Measurements from ENCODE around the gene MRPL55.

The MRPL55 gene

DNA sequence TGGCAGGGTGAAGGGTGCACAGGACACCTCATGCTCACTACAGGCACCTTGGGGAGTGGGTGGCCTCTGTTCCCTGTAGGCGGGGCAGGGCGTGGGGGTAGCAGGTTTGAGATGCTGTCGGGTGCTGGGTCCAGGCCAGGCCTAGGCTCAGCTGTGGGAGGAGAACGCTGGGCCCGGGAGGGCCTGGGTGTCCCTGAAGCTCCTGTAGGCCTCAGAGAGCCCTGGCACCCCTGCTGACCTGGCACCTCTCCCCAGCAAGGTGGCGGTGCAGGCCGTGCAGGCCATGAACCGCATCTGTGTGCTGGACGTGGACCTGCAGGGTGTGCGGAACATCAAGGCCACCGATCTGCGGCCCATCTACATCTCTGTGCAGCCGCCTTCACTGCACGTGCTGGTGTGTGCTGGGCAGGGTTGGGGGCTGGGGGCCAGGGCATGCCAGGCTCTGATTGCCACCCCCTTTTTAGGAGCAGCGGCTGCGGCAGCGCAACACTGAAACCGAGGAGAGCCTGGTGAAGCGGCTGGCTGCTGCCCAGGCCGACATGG is 38.1 kb upstream of the MRPL55 start:
- DNase-seq, result no peak

DNA sequence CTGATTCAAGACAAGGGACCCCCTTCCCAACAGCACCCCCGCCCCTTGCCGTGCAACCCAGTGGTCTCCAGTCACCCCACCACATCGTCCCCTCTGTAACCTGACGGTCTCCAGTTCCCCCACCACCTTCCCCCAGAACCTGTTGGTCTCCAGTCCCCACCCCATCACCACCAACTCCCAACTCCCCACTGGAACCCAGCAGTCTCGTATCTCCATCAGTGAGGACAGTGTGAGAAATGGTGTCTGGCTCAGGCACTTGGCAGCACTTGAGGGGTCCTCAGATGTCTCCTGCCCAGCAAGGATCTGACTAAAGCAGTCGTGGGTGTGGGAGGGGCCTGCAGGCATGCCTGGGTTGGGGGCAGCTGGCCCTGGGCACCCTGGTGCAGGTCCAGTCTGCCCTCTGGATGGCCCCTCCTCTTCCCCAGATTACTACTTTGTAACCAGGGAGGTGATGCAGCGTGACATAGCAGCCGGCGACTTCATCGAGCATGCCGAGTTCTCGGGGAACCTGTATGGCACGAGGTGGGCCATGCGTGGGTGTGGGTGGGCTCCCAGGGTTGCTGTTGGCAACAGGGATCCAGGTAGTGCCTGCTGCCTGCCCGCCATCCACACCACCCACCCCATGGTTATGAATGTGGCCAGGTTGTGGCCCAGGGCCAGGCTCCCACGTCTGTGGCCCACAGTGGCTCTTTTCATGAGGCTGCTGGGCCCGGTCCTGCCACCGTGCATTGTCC is 37.5 kb upstream of the MRPL55 start:
- no peak for DNase-seq

DNA sequence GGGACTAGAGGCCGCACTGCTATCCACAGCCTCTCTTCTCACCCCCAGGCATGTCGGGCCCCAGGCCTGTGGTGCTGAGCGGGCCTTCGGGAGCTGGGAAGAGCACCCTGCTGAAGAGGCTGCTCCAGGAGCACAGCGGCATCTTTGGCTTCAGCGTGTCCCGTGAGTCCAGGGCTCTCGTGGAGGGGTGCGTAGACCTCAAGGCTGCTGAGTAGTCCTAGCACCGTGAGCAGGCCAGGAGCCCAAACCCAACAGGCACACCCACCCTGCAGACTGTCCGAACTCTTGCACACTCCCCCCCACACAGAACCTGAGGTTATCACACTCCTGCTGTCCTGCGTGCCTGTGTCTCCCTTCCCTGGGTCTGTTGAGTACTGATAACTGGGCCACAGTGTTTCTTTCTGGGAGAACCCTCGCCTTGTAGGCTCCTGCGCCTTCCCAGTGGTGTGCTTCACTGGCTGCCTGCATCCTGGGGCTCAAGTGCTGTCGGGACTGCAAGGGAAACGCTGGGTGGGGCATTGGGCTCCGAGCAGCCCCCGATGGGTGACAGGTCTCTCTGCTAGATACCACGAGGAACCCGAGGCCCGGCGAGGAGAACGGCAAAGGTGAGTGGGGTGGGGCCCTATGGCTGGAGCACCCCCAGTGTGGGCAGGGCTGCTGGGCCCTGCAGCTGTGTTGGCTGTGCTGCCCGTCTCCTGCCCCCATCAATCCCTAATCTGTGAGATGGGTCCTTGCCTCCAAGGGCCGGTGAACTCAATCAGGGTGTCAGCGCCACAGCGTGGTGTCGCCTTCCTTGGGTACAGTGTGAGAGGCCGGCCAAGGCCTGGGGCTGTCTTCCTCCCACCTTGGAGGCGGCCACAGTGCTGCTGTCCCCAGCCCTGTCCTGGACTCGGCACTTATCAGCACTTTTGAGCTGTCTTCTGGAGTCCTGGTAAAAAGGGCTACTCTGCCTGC is 36.6 kb upstream of the MRPL55 start:
- no peak for DNase-seq

DNA sequence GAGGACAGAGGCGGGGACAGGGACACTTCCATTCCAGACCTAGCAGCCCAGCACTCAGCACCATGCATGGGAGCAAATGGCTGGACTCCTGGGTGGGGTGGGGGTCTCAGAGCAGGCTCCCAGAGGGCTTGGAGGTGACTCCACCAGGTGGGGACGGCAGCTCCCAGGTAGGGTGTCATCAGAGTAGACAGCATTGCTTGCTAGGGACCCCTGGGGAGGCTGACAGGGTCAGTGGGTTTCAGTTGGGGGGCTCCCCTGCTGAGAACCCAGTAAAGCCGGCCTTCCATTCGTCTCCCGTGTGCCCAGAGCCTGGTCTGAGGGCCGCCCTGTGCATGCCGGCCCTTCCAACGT is 35.9 kb upstream of the MRPL55 start:
- DNase-seq, result no peak

DNA sequence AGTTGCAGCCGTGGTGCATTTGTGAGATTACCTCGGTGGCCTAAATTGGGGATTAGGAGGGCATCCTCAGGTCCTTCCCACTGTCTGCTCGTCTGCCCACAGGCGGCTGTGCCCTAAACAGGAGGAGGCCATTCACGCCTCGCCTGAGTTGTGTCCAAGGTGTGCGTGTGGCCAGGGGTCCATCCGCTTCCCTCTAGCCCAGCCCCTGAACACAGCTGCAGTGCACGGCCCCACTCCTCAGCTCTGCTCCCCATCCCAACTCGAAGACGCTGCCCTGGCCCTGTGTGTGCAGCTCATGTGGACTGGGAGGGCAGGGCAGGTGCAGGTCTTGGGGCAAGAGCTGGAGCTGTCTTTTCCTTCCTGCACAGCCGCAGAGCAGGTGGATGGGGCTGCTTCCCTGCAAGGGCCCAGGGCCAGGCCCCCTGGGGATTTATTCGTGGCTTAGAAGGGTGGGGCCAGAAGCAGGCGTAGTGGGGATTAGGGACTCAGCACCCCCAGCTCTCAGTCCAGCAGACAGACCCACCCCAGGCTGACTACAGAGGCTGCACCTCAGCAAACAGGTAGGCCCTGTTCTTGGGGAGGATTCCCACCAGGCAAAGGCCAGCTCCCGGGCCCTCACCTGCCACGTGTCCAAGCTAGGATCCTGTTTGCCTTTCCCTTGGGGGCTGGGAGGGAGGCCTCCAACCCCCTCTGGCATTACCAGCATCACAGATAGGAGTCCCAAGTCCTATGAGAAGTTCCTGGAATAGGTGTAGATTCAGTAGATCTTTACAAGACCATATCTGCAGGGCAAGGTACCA is 35.3 kb upstream of the MRPL55 start:
- no peak for DNase-seq

DNA sequence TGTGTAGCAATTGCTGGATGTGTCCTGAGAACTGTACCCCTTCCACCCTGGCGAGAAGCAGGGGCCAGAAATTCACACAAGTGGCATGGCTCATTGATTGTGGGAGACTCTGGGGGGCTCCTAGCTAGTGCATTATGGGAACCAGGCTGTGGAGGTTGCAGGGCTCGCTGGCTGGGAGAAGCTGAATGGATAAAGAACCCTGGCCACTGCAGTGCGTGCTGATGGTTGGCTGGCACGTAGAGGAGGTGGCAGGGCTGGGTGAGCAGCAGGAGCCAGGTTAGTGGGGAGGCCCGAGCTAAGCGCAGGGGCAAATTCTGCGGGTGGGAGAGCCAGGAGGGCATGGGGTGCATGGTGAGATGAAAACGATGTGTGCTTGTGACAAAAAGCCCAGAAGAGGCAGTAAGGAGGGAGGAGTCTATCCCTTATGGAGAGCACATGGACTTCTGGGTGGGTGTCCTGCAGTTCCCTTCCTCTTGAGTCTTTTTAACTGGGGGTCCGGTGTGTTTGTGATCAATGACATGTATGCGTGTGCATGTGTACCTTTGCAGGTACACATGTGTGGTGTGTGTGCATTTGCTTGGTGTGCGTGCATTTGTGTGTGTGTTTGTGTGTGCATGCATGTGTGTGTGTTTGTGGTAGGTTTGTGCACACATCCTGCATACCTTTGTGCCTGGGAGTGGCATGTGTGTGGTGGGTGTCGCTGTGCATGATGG is 34.5 kb upstream of the MRPL55 start:
- no peak for DNase-seq

DNA sequence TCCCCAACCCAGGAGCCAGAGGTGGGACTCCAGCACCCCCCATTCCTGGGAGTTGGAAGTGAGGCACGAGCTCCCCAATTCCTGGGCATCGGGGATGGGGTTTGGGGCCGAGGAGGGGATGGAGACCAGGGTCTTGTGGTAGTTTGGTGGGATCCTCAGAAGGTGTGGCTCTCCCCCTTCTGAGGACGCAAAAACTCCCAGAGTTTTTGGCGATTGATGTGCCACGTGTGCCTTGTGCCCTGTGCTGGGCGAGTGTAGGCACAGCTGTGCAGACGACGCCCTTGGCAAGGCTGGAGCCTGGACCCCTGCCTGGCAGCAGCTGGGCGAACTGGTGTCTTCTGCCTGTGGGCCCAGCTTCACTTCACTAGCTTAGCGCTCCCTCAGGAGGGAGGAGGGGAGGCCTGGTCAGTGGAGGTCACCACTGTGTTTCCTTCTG is 33.6 kb upstream of the MRPL55 start:
- DNase-seq, result no peak

DNA sequence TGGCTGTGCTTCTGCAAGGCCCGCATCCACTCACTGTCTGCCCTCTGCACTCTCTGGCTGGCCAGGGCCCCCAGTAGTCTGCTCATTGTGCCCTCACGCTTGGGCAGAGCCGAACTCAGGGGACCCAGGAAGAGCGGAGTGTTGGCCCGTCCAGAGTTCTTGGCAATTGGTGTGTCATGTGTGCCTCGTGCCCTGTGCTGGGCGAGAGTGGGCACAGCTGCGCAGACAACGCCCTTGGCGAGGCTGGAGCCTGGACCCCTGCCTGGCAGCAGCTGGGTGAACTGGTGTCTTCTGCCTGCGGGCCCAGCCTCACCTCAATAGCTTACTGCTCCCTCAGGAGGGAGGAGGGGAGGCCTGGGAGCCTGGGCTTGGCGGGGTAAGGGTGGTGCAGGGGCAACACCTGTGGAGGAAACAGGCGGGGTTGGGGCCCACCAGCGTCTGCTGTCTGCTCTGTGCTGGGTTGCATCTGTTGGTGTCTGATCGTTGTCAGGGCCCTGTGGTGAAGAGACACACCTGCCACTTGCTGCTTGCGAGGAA is 33.1 kb upstream of the MRPL55 start:
- no peak for DNase-seq

DNA sequence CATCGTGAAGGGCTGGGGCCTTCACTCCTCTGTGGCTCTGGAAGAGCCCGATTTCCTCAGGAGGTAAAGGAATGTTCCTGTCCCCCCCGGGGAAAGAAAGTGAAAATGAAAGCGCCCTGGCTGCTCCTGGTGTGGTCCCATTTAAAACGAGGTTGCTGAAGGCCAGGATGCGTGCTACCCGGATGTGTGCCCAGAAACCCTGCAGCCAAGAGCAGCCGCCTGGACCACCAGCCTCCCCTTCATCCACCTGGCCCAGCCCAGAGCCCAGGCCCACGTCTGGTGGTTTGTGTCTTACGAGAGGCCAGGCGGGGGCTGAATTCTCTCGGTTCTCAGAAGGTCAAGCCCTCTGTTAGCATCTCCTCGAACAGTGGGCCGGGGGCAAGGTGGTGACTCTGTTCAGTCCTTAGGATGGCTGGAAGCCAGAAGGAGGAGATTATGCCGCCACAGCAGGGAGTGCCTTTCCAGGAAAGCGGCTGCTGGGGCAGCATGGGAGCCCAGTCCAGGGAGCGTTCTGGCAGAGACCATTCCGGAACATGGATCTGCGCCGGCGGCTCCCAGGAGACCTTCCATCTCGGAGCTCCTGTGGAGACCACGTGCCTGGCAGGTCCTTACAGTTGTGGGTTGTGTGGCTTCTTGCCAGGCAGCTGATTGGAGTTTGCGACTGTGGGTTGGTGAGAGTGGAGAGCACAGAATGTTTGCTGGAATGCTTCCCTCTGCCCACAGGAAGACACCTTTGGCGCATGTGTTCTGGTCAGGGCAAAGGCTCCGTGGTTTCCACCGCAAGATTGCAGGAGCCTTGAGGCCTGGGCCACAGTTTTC is 32.3 kb upstream of the MRPL55 start:
- peak; percentile 56 for DNase-seq

DNA sequence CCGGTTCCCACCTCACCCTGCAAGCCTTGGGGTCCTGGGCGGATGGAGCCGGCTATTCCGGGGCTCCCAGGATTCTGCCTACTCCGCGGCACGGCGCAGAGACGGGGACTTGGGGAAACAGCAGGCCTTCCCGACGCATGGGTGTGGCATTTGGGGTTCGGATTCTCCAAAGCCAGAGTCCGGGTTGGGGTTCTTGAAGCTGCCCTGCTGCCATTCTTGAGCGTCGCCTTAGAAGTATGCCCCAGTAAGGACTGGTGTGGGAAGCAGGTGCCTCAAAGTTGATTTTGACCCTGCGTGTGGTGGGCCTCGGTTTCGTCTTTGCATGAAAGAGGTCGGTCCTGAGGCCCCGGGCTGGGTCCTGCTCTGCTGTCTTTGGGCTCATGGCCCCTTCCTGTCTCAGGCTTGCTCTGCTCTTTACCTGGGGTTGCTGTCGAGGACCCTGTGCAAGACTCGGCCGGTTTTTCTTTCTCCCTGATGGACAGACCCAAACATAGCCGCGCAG is 31.7 kb upstream of the MRPL55 start:
- DNase-seq, result no peak

DNA sequence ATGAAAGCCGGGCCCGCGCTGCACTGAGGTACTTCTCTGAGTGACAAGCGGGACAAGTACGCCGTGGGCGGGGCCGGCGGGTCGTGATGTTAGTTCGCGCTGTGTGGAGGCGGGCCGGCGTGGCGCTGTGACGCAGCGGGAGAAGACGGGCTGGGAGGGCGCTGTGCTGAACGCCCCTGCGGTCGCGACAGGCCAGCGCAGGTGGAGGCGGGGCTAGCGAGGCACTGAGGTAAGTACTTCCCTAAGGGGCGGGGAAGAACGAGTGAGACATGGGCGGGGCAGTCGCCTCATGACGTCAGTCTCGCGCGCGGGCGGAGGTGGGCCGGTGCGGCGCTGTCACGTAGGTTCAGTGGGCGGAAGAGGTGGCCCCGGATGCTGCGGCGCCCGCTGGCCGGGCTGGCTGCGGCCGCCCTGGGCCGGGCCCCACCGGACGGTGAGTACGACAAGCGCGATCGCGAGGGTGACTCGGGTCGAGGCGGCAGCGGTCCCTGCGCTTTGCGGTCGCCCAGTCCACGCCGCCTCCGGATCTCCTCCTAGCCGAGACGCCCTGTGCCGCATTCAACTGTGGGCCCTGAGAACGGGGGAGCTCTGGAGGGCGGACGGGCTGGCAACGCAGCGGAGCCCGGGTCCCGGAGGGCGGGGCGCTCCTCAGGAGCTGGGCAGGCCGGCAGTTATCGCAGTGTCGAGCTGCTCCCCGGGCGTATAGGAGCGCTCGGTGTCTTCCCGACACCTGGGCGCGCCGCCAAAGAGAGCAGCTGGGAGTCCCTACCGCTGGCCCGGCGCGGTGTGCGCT is 31.0 kb upstream of the MRPL55 start, which contains the start of gene GUK1:
TSS of gene GUK1 (plus strand) at position 349 of the 793 bp plus-strand sequence. CDS start at position 373, 24 bp downstream.
- DNase-seq, result peak; percentile 100

DNA sequence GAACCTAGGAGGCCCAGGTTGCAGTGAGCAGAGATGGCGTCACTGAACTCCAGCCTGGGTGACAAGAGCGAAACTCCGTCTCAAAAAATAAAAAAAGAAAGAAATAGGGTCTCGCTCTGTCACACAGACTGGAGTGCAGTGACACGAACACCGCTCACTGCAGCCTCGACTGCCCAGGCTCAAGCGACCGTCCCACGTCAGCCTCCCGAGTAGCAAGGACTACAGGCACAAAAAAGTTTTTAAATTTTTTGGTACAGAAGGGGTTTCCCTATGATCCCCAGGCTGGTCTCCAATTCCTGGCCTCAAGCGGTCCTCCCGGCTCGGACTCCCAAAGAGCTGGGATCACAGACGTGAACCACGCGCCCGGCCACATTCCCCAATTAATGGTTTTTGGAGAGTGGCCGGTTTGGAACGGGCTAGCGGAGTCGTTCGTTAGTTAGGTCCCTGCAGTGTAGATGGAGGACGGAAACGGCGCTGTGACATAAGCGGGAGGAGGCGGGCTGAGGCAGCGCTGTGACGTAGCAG is 30.4 kb upstream of the MRPL55 start:
- no peak for DNase-seq

DNA sequence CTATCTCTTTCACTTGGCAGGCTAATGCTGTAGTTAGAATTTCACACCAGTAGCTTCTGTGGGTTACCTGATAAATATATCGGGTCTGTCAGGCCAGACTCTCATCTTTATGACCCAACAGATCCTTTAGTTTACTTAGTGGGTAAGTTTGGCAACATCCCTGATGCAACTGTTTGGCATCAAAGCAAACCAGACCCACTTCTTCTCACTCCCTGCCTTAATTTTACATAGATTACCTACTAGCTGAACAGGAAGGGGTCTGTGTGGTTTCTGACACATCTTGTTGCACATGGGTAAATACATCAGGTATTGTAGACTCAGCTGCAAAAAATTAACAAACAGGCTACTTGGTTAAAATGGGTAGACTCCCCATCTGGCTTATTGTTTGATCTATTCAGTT is 27.8 kb upstream of the MRPL55 start:
- DNase-seq, result no peak

DNA sequence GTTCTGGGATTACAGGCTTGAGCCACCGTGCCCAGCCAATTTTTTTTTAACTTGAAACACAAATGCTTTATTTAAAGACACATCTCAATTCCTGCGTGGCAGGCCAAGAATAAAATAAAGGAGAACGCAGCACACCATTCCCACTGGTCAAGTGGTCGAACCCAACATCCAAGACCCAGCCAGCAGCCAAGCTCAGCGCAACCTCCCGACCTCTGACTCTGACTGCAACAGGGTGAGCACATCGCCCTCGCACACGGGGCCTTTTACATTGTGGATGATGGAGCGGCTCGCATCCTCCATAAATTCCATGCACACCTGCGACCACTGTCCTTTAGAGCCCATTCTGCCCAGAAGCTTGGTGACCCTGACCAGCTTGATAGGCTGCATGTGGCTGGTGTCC is 25.5 kb upstream of the MRPL55 start:
- no peak for DNase-seq

DNA sequence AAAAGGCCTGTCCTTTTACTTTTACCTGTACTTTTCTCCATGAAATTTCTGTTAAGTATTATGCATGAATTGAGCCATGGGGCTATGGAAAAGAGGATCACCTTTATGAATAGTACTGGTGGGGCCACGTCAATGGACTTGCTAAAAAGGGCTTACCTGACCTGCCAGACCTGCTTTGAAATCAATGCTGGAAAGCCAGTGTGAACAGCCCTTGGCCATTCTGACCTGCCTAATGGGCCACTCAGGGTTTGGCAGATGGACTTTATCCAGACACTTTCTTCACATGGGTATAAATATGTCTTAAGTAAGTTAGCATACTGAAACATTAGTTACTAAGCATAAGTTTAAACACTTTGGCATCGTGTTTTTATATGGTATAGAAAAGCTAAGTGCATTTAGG is 22.7 kb upstream of the MRPL55 start:
- no peak for DNase-seq

DNA sequence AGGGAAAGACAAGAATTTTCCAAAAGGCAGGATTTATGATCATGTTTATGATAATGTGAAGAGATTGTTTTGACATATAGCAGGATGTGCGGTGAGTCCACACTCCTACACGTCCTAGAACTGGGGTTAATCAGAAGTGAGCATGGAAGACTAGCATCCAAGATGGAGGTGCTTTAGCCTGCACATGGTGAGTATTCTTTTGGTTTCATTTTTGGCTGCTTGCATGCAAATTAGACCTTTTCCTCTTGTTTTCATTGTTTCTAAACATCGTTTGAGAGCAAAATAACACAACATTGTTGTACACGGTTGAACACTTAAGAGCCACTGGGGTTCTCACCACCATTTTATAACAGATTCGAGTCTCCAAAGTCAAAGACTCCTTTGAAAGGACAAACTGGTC is 16.1 kb upstream of the MRPL55 start:
- no peak for DNase-seq

DNA sequence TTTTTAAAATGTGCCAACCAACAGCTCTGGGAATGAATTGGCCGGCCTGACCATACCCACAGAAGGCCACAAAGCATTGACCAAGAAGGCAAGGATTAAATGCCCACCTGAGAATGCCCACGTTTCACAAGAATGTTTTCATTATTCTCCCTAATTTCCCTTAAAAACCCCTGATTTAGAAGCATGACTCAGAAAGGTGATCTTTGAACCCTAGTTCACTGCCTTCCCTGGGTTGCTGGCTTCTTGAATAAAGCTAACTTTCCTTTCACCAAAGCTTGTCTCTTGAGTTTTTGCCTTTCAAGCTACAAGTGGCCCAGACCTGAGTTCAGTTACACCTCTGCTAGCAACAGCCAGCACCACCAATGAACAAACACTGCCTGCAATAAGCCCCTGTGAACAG is 14.4 kb upstream of the MRPL55 start:
- DNase-seq, result no peak

DNA sequence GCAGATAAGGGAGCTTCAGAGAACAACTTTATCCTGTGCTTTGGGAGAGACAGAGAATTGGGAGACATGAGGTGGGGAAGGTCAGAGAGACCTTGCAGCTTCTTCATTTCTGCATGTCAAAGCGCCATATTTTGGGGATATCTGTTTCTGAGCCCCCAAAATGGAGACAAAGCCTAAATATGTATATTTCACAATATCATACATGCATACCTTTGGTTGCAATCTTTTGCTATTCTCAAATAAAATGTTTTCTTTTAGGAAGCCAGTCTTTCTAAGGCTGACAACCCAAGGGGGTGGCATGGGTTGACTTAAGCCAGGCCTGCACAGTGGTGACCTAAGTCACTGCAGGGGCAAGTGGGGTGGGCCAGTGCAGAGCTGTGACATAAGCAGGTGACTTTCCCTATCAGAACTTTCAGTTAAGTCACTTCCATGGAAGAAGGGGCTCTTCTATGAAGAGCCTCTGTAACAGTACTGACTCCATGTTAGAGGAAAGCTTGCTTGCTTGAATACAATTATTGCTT is 13.9 kb upstream of the MRPL55 start:
- no peak for DNase-seq

DNA sequence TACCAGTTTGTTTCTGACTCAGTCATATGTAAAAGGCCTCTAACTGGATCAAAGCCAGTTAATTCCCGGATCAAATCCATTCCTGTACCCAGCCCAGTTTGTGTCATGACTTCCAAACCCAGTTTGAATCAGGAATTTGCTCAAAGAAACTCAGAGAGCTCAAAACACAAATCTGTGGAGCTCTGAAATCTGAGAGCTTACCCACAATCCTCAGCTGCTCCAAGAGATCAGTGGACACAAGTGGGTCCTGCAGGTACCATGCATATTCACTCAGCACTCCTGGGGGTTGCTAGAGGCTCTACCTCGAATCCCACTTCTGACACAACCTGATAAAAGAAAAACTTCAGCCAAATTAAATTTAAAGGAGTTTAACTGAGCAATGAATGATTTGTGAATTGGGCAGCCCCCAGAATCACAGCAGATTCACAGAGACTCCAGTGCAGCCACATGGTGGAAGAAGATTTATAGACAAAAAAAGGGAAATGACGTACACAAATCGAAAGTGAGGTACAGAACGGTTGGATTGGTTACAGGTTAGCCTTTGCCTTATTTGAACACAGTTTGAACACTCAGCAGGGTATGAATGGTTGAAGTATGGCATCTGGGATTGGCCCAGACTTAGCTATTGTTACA is 11.9 kb upstream of the MRPL55 start:
- no peak for DNase-seq

Data from activated CD4-positive, alpha-beta T cell treated with anti-CD3 and anti-CD28 coated beads, Interleukin-10, Interleukin-2, amounts not matched to agents 100 ng/mL and 50 ng/mL, durations not matched to agents 16 hours and 8 hours (primary cell).